Transverse colon (tissue), 4 donors: ENCODE data around the gene DEAF1. TPM values are rescaled to one million over a fixed set of nuclear protein-coding genes. Genes with fewer than 3 reads are reported as not detected.
A peak's percentile ranks its signal among the peaks of the same experiment; 100 is the strongest.

Experiments used
- DNase-seq: peaks from one replicate; pipeline ENCODE4 v3.0.0-alpha.2; 2019
- H3K27ac ChIP-seq, 4 donors: fragments of 200-600 bp; sonication (generic); 2 replicates each; pipeline ENCODE4 v1.5.1; 2016 to 2018; ENCODE audit warnings: inconsistent platforms in 4 of 4
- H3K27me3 ChIP-seq: fragments of 200-600 bp; sonication (generic); 2 replicates; pipeline ENCODE4 v1.5.1; 2017; ENCODE audit warnings: inconsistent platforms
- H3K36me3 ChIP-seq, 4 donors: fragments of 200-600 bp; sonication (generic); 2 replicates each; pipeline ENCODE4 v1.5.1; 2017 to 2019; ENCODE audit warnings: inconsistent platforms in 4 of 4
- H3K4me1 ChIP-seq, 4 donors: fragments of 200-600 bp; sonication (generic); 2 replicates each; pipeline ENCODE4 v1.5.1; 2017 to 2020; ENCODE audit warnings: inconsistent platforms in 4 of 4
- H3K4me3 ChIP-seq, 4 donors: fragments of 200-600 bp; sonication (generic); 1 replicate in 1 of 4; 2 replicates in 3 of 4; pipeline versions ENCODE4 v1.5.1 to v1.6.1; 2017 to 2019; ENCODE audit warnings: inconsistent platforms in 4 of 4
- H3K9me3 ChIP-seq, 2 donors: fragments of 200-600 bp; sonication (generic); 2 replicates each; pipeline ENCODE4 v1.5.1; 2017 to 2019; ENCODE audit warnings: inconsistent platforms in 2 of 2
- CTCF ChIP-seq, 5 experiments: fragments of 200-600 bp in 3 of 5; fragments of 450-650 bp in 2 of 5; sonication (generic) in 3 of 5; IDR thresholded peaks; 1 replicate in 2 of 5; 2 replicates in 3 of 5; pipeline ENCODE4 v1.5.1; 2016 to 2017; ENCODE audit warnings: antibody characterized with exemption in 5 of 5, inconsistent platforms in 3 of 5, mild to moderate bottlenecking in 2 of 5, moderate library complexity in 1 of 5
- EP300 ChIP-seq: sonication (generic); formaldehyde crosslinking; IDR thresholded peaks from one replicate; pipeline ENCODE4 v1.6.1; 2017; ENCODE audit warnings: antibody characterized with exemption, low read depth
- POLR2A ChIP-seq: fragments of 450-650 bp; IDR thresholded peaks from one replicate; pipeline ENCODE4 v1.6.1; 2016; ENCODE audit warnings: antibody characterized with exemption, mild to moderate bottlenecking, moderate library complexity
- POLR2AphosphoS5 ChIP-seq, 3 donors: sonication (generic); formaldehyde crosslinking; IDR thresholded peaks; one replicate each; pipeline ENCODE4 v1.6.1; 2016; ENCODE audit warnings: antibody characterized with exemption in 3 of 3
- WGBS, 2 donors: methylation state at CpG; one replicate each; pipeline ENCODE4 v1.1.5; 2018; ENCODE audit warnings: low coverage in 1 of 2; 5-methylcytosine and 5-hydroxymethylcytosine counted together
- in situ Hi-C, 4 donors: fragments of 200-750 bp; cut with MboI; loops; one replicate each; pipeline versions ENCODE4 v1.15.0 to v1.15.1; 2017; ENCODE audit warnings: low sequenced_read_pairs in 3 of 4, low pct_ligation_motif_present in 1 of 4, low pct_unique_long_range_greater_than_20kb in 1 of 4
- intact Hi-C: fragments of 100-400 bp; cut with DNase I; formaldehyde crosslinking; loops from one replicate; pipeline ENCODE4 v1.15.1; 2023; ENCODE audit warnings: low total_unique reads
- total RNA-seq, 4 donors: library from RNA; depleted of rRNA; stranded (reverse); fragments of >200 nt; gene quantifications; one replicate each; pipeline ENCODE4 v1.1.0, GENCODE V29; 2016

Gene DEAF1
- total RNA-seq, 4 donors from 2014 or later, result 24.4 to 84.5 (median 34.0) TPM

- in situ Hi-C loops, result no loop called here
- peak; percentile 83 for DNase-seq
- Histone ChIP-seq H3K36me3 (peaks cover 0 to 35% (median 20%) of the 10 kb centered on the region in 4 donors), H3K4me3 (no peak overlapping the region), H3K9me3 (no peaks in the 10 kb centered on the region), H3K4me1 (peaks cover 20 to 48% (median 37%) of the 10 kb centered on the region in 4 donors), H3K27ac (peak overlapping the region; percentile 64 to 96 (median 88)), H3K27me3 (no peaks in the 10 kb centered on the region)
- 45% methylated on average over 26 of the region's 27 CpGs; no CpG with 5 or more reads in 1 of the 2 donors for WGBS, 2 donors
- TF ChIP-seq CTCF (IDR thresholded peaks at IDR 0.05) (peak; percentile 9 to 80 (median 41)), POLR2AphosphoS5 (IDR thresholded peaks at IDR 0.05) (peak; percentile 15 to 49 (median 38)), POLR2A (no peak), EP300 (no peak)
- intact Hi-C loops, result no loop called here
Observed at GRCh38 chr11:612201-612960, 82.6 kb downstream of the DEAF1 start.

GRCh38 chr11:611001-611996, 83.7 kb downstream of the DEAF1 start:
- no peak for DNase-seq
- H3K36me3 ChIP-seq, result peaks cover 0 to 46% (median 24%) of the 10 kb centered on the region in 4 donors
- peaks cover 20 to 43% (median 34%) of the 10 kb centered on the region in 4 donors for H3K4me1 ChIP-seq
- intact Hi-C loops (no loop called here), in situ Hi-C loops (no loop called here)
- TF ChIP-seq POLR2A, result no peak
- H3K27me3 ChIP-seq, result no peaks in the 10 kb centered on the region
- H3K27ac ChIP-seq, result peak overlapping the region; percentile 64 to 96 (median 88)
- no peak overlapping the region for H3K4me3 ChIP-seq
- WGBS, 2 donors, result 60 to 88% methylated on average over 1 to 47 of the region's 49 CpGs
- no peaks in the 10 kb centered on the region for H3K9me3 ChIP-seq

GRCh38 chr11:610146-610801, 84.7 kb downstream of the DEAF1 start:
- 94% methylated on average over 18 of the region's 18 CpGs; no CpG with 5 or more reads in 1 of the 2 donors for WGBS, 2 donors
- peaks cover 0 to 56% (median 29%) of the 10 kb centered on the region in 4 donors for H3K36me3 ChIP-seq
- intact Hi-C loops, result no loop called here

More at GRCh38 chr11:610146-610801, 84.7 kb downstream of the DEAF1 start:
- no peak overlapping the region for H3K27ac ChIP-seq
- in situ Hi-C loops, result no loop called here
- H3K4me3 ChIP-seq, result no peak overlapping the region
- no peaks in the 10 kb centered on the region for H3K9me3 ChIP-seq
- H3K27me3 ChIP-seq, result no peaks in the 10 kb centered on the region
- DNase-seq, result no peak
- peaks cover 20 to 38% (median 29%) of the 10 kb centered on the region in 4 donors for H3K4me1 ChIP-seq
- TF ChIP-seq EP300 (no peak), POLR2A (no peak), POLR2AphosphoS5 (IDR thresholded peaks at IDR 0.05) (no peak), CTCF (IDR thresholded peaks at IDR 0.05) (no peak)
